CD4-positive, alpha-beta memory T cell (primary cell): ENCODE data around the gene IGF2BP1. TPM values are rescaled to one million over a fixed set of nuclear protein-coding genes. Genes with fewer than 3 reads are reported as not detected.

Source experiments
- polyA plus RNA-seq, 2 donors: library from polyadenylated mRNA; unstranded; fragments of 300-500 nt; fragmentation: Illumina TruSeq; gene quantifications; one replicate each; pipeline ENCODE4 v1.2.3, GENCODE V29; 2021
- total RNA-seq, 2 experiments: library from RNA; stranded (reverse); gene quantifications; one replicate each; pipeline ENCODE4 v1.2.3, GENCODE V29; 2021

Gene IGF2BP1
- total and polyA plus RNA-seq, 4 experiments from 2014 or later, result not detected

Other genes starting within 250 kb of the IGF2BP1 start
- not detected for gene TTLL6, start 180.2 kb upstream of the IGF2BP1 start, total RNA-seq
- not detected for gene TTLL6, start 180.2 kb upstream of the IGF2BP1 start, polyA plus RNA-seq
- gene CALCOCO2, start 166.3 kb upstream of the IGF2BP1 start, total RNA-seq, result 100 to 1,000 TPM; 107 to 118 TPM
- gene CALCOCO2, start 166.3 kb upstream of the IGF2BP1 start, polyA plus RNA-seq, result 100 to 1,000 TPM; 169 to 196 TPM
- gene ATP5MC1, start 104.6 kb upstream of the IGF2BP1 start, total RNA-seq, result 10 to 100 TPM; 28.6 to 30.6 TPM
- gene ATP5MC1, start 104.6 kb upstream of the IGF2BP1 start, polyA plus RNA-seq, result 100 to 1,000 TPM; 137 to 173 TPM
- 100 to 1,000 TPM in 1 of 2 experiments, 10 to 100 TPM in 1; 98.4 to 105 TPM for gene UBE2Z, start 89.0 kb upstream of the IGF2BP1 start, total RNA-seq
- gene UBE2Z, start 89.0 kb upstream of the IGF2BP1 start, polyA plus RNA-seq, result 10 to 100 TPM; 69.8 to 76.7 TPM
- gene SNF8, start 52.5 kb upstream of the IGF2BP1 start, total RNA-seq, result 10 to 100 TPM; 55.6 to 59.4 TPM
- 100 to 1,000 TPM; 106 to 115 TPM for gene SNF8, start 52.5 kb upstream of the IGF2BP1 start, polyA plus RNA-seq
- gene GIP, start 28.8 kb upstream of the IGF2BP1 start, total RNA-seq, result not detected
- not detected for gene GIP, start 28.8 kb upstream of the IGF2BP1 start, polyA plus RNA-seq
- gene B4GALNT2, start 135.4 kb downstream of the IGF2BP1 start, total RNA-seq, result under 1 TPM; 0.06 TPM
- not detected for gene B4GALNT2, start 135.4 kb downstream of the IGF2BP1 start, polyA plus RNA-seq
- gene GNGT2, start 213.2 kb downstream of the IGF2BP1 start, total RNA-seq, result 1 to 10 TPM; 2.9 to 3.3 TPM
- 1 to 10 TPM; 6.9 to 8.2 TPM for gene GNGT2, start 213.2 kb downstream of the IGF2BP1 start, polyA plus RNA-seq
- gene ABI3, start 213.3 kb downstream of the IGF2BP1 start, total RNA-seq, result 10 to 100 TPM in 1 of 2 experiments, 1 to 10 TPM in 1; 9.5 to 11.5 TPM
- 10 to 100 TPM; 14.3 to 24.5 TPM for gene ABI3, start 213.3 kb downstream of the IGF2BP1 start, polyA plus RNA-seq
- gene PHOSPHO1, start 233.4 kb downstream of the IGF2BP1 start, total RNA-seq, result not detected
- gene PHOSPHO1, start 233.4 kb downstream of the IGF2BP1 start, polyA plus RNA-seq, result under 1 TPM; 0.10 to 0.29 TPM